MG63 (cell line): ENCODE measurements around the gene CFAP74. TPM values are rescaled to one million over a fixed set of nuclear protein-coding genes. Genes with fewer than 3 reads are reported as not detected.

Experiments used
- DNase-seq: peaks from one replicate; pipeline ENCODE4 v3.0.0-alpha.2; 2020
- H3K27me3 ChIP-seq: fragments of 250-450 bp; sonication (Bioruptor Pico); 2 replicates; pipeline ENCODE4 v1.5.1; 2020; ENCODE audit warnings: mild to moderate bottlenecking, moderate library complexity
- H3K36me3 ChIP-seq: fragments of 250-450 bp; sonication (Bioruptor Pico); 2 replicates; pipeline ENCODE4 v1.5.1; 2020; ENCODE audit warnings: mild to moderate bottlenecking, moderate library complexity
- H3K4me3 ChIP-seq: fragments of 250-450 bp; sonication (Bioruptor Pico); 2 replicates; pipeline ENCODE4 v1.5.1; 2020; ENCODE audit warnings: mild to moderate bottlenecking, moderate library complexity
- H3K9me3 ChIP-seq: fragments of 250-450 bp; sonication (Bioruptor Pico); 2 replicates; pipeline ENCODE4 v1.5.1; 2020; ENCODE audit warnings: mild to moderate bottlenecking, moderate library complexity
- total RNA-seq: library from RNA; depleted of rRNA; stranded (reverse); fragments of >200 nt; shearing (Covaris generic); gene quantifications from 2 replicates; pipeline ENCODE4 v1.2.3, GENCODE V29; 2014; ENCODE audit warnings: low replicate concordance; rRNA removed

CFAP74 gene
- total RNA-seq, 1 experiment from 2014 or later: 0.20 TPM

DNA sequence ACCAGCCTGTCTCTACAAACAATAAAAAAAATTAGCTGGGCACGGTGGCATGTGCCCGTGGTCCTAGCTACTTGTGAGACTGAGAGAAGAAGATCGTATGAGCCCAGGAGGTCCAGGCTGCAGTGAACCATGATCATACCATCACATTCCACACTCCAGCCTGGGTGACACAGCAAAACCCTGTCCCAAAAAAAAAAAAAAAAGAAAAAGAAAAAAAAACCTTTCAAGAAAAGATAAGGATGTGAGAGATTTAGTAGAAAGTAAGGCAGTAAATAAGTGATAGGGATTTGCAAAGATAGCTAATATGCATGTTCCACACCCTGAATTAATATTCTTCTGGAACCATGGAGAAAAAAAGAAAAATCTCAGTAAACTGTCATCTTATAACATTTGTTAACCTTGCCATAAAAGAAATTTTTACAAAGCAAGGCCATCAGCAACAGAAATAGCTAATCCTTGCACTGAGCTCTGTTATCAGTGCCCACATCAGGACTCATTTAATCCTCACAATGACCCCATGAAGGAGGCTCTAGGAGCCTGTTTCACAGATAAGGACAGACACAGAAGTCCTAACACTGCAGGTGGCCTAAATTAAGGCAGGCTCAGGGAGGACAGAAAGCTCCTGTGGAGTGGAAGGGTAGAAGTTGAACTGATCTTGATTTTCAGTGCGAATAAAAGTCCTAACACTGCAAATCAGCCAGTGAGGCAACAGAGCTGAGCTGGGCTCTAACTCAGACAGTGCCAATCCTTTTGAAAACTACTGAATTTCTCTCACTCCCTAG lies 120.3 kb downstream of the CFAP74 start:
- Histone ChIP-seq H3K27me3 (no peaks in the 10 kb centered on the region), H3K36me3 (peaks cover 18% of the 10 kb centered on the region), H3K9me3 (no peaks in the 10 kb centered on the region), H3K4me3 (no peak overlapping the region)
- no peak for DNase-seq

GRCh38 chr1:1881727-1882126 lies 121.9 kb downstream of the CFAP74 start:
- no peak for DNase-seq
- Histone ChIP-seq H3K9me3 (no peaks in the 10 kb centered on the region), H3K4me3 (no peak overlapping the region), H3K36me3 (peaks cover 22% of the 10 kb centered on the region), H3K27me3 (no peaks in the 10 kb centered on the region)

- no peaks in the 10 kb centered on the region for H3K9me3 ChIP-seq
- DNase-seq: no peak
- H3K4me3 ChIP-seq: no peak overlapping the region
- peaks cover 31% of the 10 kb centered on the region for H3K36me3 ChIP-seq
- no peaks in the 10 kb centered on the region for H3K27me3 ChIP-seq
Observed at GRCh38 chr1:1880617-1881312, 122.8 kb downstream of the CFAP74 start.

DNA sequence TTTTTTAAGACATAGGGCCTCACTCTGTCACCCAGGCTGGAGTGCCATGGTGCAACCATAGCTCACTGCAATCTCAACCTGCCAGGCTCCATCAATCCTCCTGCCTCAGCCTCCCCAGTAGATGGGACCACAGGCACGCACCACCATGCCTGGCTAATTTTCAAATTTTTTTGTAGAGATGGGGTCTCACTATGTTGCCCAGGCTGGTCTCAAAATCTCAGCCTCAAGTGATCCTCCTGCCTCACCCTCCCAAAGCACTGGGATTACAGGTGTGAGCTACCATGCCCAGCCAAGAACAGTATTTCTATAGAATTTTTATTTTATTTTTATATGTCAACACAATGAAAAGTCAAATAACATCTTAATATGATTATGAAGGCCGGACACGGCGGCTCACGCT lies 123.6 kb downstream of the CFAP74 start:
- H3K36me3 ChIP-seq: peaks cover 35% of the 10 kb centered on the region
- no peak for DNase-seq
- H3K27me3 ChIP-seq: no peaks in the 10 kb centered on the region
- H3K4me3 ChIP-seq: no peak overlapping the region
- no peaks in the 10 kb centered on the region for H3K9me3 ChIP-seq

DNA sequence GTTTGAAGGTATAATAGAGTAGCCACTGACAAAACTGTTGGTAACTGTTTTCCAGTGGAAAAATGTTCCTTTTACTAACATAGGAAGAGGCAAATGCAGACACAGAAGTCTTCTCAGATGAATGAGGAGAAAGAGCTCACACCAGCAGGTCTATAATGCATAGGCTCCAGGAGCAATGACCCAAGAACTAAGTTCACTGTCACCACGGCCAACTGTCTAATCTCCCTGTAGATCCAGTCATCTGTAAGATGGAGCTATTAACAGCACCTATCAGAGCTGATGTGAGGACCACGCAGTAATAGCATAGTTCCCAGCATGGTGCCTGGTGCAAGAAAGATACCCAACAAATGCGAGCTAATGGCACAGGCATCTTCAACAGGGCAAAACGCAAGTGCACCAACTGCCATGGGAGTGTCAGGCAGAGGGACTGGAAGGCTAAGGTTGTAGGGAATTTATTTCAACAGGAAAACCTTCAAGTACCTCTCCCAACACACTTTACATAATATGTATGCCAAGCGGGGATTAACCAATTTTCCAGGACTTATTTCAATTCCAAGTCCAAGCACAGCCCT lies 125.6 kb downstream of the CFAP74 start:
- no peak for DNase-seq
- no peaks in the 10 kb centered on the region for H3K9me3 ChIP-seq
- no peak overlapping the region for H3K4me3 ChIP-seq
- no peaks in the 10 kb centered on the region for H3K27me3 ChIP-seq
- H3K36me3 ChIP-seq: peaks cover 46% of the 10 kb centered on the region

- Histone ChIP-seq H3K9me3 (no peaks in the 10 kb centered on the region), H3K36me3 (peaks cover 53% of the 10 kb centered on the region), H3K27me3 (no peaks in the 10 kb centered on the region), H3K4me3 (no peak overlapping the region)
- no peak for DNase-seq
Observed at GRCh38 chr1:1876335-1876930, 127.2 kb downstream of the CFAP74 start.

DNA sequence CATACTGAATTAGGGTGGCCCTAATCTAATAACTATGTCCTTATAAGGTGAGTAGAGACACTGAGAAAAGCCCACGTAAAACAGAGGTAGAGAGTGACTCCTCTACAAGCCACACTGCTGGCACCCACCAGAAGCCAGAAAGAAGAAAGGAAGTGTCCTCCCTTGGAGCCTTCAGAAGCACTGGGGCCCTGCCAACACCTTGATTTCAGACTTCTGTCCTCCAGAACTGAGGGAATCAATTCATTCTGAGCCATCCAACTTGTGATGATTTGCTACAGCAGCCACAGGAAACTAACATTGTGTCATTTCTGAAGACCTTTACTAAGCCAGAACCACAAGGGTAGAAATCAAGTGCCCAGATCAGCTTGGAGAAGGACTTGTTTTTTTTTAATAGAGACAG lies 127.7 kb downstream of the CFAP74 start:
- H3K27me3 ChIP-seq: no peaks in the 10 kb centered on the region
- H3K4me3 ChIP-seq: no peak overlapping the region
- peaks cover 55% of the 10 kb centered on the region for H3K36me3 ChIP-seq
- no peak for DNase-seq
- no peaks in the 10 kb centered on the region for H3K9me3 ChIP-seq

DNA sequence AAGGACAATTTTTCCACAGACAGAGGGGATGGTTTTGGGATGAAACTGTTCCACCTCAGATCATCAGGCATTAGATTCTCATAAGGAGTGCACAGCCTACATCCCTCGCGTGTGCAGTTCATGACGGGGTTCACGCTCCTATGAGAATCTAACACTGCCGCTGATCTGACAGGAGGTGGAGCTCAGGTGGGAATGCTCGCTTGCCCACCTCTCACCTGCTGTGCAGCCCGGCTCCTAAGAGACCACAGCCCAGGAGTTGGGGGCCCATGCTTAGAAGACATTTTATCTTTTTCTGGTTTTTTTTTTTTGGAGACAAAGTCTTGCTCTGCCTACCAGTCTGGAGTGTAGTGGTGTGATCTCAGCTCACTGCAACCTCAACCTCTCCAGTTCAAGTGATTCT lies 128.7 kb downstream of the CFAP74 start:
- H3K36me3 ChIP-seq: peaks cover 53% of the 10 kb centered on the region
- no peak overlapping the region for H3K4me3 ChIP-seq
- H3K9me3 ChIP-seq: no peaks in the 10 kb centered on the region
- DNase-seq: no peak
- H3K27me3 ChIP-seq: no peaks in the 10 kb centered on the region

- H3K27me3 ChIP-seq: no peaks in the 10 kb centered on the region
- DNase-seq: peak; percentile 58
- no peaks in the 10 kb centered on the region for H3K9me3 ChIP-seq
- peaks cover 57% of the 10 kb centered on the region for H3K36me3 ChIP-seq
- no peak overlapping the region for H3K4me3 ChIP-seq
Observed at GRCh38 chr1:1873186-1873585, 130.4 kb downstream of the CFAP74 start.

DNA sequence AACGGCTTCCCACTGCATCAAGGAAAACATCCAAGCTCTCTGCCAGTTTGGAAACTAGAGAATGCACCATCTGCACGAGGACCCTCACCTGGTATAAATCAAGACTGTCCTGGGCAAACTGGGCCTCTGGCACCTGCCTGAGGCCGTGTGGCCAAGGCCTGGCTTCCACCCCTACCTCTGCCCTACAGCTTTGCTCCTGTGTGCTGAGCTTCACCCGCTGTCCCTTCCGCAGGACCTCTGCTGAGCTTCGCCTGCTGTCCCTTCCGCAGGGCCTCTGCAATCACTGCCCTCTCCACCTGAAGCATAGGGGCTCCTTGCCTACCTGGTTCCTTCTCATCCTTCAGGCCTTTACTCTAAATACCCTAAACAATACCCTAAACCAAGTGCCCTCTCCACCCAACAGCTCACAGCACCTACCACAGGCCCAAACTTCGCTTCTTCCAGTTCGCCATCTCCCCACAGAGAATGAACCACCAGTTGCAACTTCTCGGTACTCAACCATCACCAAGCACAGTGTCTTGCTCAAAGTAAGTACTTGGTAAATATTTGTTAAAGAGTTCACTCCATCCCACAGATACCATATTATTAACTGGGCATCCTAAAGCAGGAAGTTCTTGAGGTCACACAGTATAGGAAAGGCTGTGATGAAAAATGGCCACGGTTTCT lies 131.1 kb downstream of the CFAP74 start:
- Histone ChIP-seq H3K36me3 (peaks cover 55% of the 10 kb centered on the region), H3K4me3 (no peak overlapping the region), H3K27me3 (no peaks in the 10 kb centered on the region), H3K9me3 (no peaks in the 10 kb centered on the region)
- DNase-seq: no peak

Other genes starting within 250 kb of the CFAP74 start
- gene NADK, start 225.3 kb downstream of the CFAP74 start, total RNA-seq: 37.8 and 61.4 TPM in 2 replicates
- 327 and 329 TPM in 2 replicates for gene GNB1, start 112.7 kb downstream of the CFAP74 start, total RNA-seq
- gene CALML6, start 88.5 kb downstream of the CFAP74 start, total RNA-seq: 0.20 TPM in 1 of 2 replicates, not detected in the other
- not detected in 2 replicates for gene TMEM52, start 84.5 kb downstream of the CFAP74 start, total RNA-seq
- not detected in 2 replicates for gene GABRD, start 15.6 kb upstream of the CFAP74 start, total RNA-seq
- 5.3 and 12.2 TPM in 2 replicates for gene PRKCZ, start 46.6 kb upstream of the CFAP74 start, total RNA-seq
- 30.4 and 75.0 TPM in 2 replicates for gene FAAP20, start 191.0 kb upstream of the CFAP74 start, total RNA-seq
- 7.7 and 9.2 TPM in 2 replicates for gene SKI, start 224.5 kb upstream of the CFAP74 start, total RNA-seq